Upper lobe of left lung (tissue), 6 donors: ENCODE measurements around the gene SLC12A1. TPM values are rescaled to one million over a fixed set of nuclear protein-coding genes. Genes with fewer than 3 reads are reported as not detected.

Experiments used
- ATAC-seq, 2 donors: fragments of 200-7000 bp; cut with Tn5 transposase; one replicate each; pipeline ENCODE4 v1.9.1; 2022; ENCODE audit warnings: mild to moderate bottlenecking in 2 of 2, moderate library complexity in 2 of 2; ENCODE audit not compliant: low FRiP score in 2 of 2
- DNase-seq, 2 donors: peaks; one replicate each; pipeline ENCODE4 v3.0.0-alpha.2; 2019 to 2020
- H3K27ac ChIP-seq, 4 donors: fragments of 200-600 bp; sonication (generic); one replicate each; pipeline ENCODE4 v1.5.1; 2016 to 2019
- H3K27me3 ChIP-seq, 4 donors: fragments of 200-600 bp; sonication (generic); one replicate each; pipeline ENCODE4 v1.5.1; 2017 to 2019
- H3K36me3 ChIP-seq, 4 donors: fragments of 200-600 bp; sonication (generic); one replicate each; pipeline ENCODE4 v1.5.1; 2016 to 2019
- H3K4me1 ChIP-seq, 4 donors: fragments of 200-600 bp; sonication (generic); one replicate each; pipeline ENCODE4 v1.5.1; 2018 to 2019
- H3K4me3 ChIP-seq, 4 donors: fragments of 200-600 bp; sonication (generic); one replicate each; pipeline ENCODE4 v1.5.1; 2017 to 2019; ENCODE audit warnings: mild to moderate bottlenecking in 2 of 4, moderate library complexity in 1 of 4
- H3K9me3 ChIP-seq, 4 donors: fragments of 200-600 bp; sonication (generic); one replicate each; pipeline ENCODE4 v1.5.1; 2018 to 2019
- EP300 ChIP-seq, 4 donors: sonication (generic); formaldehyde crosslinking; IDR thresholded peaks; one replicate each; pipeline ENCODE4 v1.5.1; 2017; ENCODE audit warnings: antibody characterized with exemption in 4 of 4, control low read depth in 2 of 4
- POLR2A ChIP-seq, 4 donors: fragments of 450-650 bp; IDR thresholded peaks; one replicate each; pipeline ENCODE4 v1.5.1; 2016 to 2017; ENCODE audit warnings: antibody characterized with exemption in 4 of 4, mild to moderate bottlenecking in 2 of 4
- POLR2AphosphoS5 ChIP-seq, 2 donors: sonication (generic); formaldehyde crosslinking; IDR thresholded peaks; one replicate each; pipeline ENCODE4 v1.5.1; 2017; ENCODE audit warnings: antibody characterized with exemption in 2 of 2
- WGBS, 2 donors: methylation state at CpG; one replicate each; pipeline ENCODE4 v1.1.5; 2017 to 2018; 5-methylcytosine and 5-hydroxymethylcytosine counted together
- total RNA-seq, 6 donors: library from RNA; depleted of rRNA in 4 of 6; stranded (reverse); fragments of >200 nt in 4 of 6; gene quantifications; one replicate each; pipeline versions ENCODE4 v1.1.0 to v1.2.1, GENCODE V29; 2016 to 2021
- TF ChIP-seq, protein P1 (sequence below), 6 experiments: fragments of 450-650 bp in 4 of 6; fragments of 200-600 bp in 2 of 6; sonication (generic) in 2 of 6; IDR thresholded peaks; one replicate each; pipeline ENCODE4 v1.5.1; 2016 to 2019; ENCODE audit warnings: antibody characterized with exemption in 6 of 6
- donor health status: DM: no; HTN: no; CAD: no; lungs with moderate emphysema.
- donor health status: DM: no; HTN: yes; CAD: no; lungs with severe emphysema.

SLC12A1 gene
- total RNA-seq, 6 donors from 2014 or later: not detected

DNA sequence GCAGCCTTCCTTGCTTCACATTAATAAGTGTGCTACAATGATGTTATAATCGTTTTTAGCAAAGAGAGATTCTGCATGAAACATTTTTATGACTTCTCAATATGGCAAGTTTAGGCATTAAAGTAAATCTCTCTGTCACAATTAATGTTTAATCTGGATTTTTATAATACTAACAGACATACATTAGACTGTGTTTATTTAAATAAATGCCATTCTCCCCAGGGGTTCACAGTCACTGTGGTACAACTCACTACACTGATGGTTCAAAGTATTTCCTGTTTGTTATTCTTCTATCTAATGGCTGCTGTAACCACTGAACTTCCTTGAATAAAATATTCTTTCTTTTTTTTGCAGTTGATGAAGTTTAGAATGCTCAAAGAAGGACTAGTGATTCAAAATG is 59.0 kb downstream of the SLC12A1 start:
- no peak for DNase-seq
- H3K27ac ChIP-seq: no peak overlapping the region
- H3K4me3 ChIP-seq: no peak overlapping the region
- H3K4me1 ChIP-seq: no peaks in the 10 kb centered on the region
- no peaks in the 10 kb centered on the region for H3K36me3 ChIP-seq
- no peaks in the 10 kb centered on the region for H3K9me3 ChIP-seq
- ATAC-seq: no peak
- H3K27me3 ChIP-seq: no peaks in the 10 kb centered on the region
- no peak for TF ChIP-seq EP300 (IDR thresholded peaks at IDR 0.05)
- TF ChIP-seq, protein P1, sequence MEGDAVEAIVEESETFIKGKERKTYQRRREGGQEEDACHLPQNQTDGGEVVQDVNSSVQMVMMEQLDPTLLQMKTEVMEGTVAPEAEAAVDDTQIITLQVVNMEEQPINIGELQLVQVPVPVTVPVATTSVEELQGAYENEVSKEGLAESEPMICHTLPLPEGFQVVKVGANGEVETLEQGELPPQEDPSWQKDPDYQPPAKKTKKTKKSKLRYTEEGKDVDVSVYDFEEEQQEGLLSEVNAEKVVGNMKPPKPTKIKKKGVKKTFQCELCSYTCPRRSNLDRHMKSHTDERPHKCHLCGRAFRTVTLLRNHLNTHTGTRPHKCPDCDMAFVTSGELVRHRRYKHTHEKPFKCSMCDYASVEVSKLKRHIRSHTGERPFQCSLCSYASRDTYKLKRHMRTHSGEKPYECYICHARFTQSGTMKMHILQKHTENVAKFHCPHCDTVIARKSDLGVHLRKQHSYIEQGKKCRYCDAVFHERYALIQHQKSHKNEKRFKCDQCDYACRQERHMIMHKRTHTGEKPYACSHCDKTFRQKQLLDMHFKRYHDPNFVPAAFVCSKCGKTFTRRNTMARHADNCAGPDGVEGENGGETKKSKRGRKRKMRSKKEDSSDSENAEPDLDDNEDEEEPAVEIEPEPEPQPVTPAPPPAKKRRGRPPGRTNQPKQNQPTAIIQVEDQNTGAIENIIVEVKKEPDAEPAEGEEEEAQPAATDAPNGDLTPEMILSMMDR (IDR thresholded peaks at IDR 0.05): no peak
- no peak for TF ChIP-seq POLR2A (IDR thresholded peaks at IDR 0.05)
- TF ChIP-seq POLR2AphosphoS5 (IDR thresholded peaks at IDR 0.05): no peak
- 54 to 61% methylated on average over 1 of the region's 1 CpG for WGBS, 2 donors

DNA sequence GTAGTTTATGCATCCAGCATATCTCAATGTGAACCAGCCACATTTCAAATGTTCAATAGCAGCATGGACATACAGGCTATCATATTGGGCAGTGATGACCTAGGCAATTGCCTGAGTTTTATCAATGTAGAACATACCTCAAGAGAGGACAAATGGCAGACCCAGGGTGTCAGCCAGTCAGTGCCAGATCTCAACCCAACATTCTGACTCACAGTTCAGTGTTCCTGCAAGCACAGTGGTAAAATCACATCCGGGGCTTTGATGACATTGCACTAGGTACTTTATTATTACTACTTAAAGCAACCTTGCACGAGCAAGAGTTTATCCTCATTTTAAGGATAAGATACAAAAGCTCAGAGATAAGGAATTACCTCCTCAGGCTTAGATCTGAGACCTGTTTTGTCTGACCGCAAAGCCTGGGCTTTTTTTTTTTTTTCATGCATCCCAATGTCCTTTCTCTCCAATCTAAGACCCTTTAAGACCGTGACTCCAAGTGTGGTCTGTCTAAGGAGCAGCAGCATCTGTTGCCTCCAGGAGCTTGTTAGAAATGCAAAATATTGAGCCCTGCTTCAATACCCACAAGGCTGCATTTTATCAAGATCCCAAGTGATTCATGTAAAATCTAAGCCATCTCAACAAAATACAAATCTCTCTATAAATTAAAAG is 60.1 kb downstream of the SLC12A1 start:
- 61 to 76% methylated on average over 4 of the region's 4 CpGs for WGBS, 2 donors
- no peaks in the 10 kb centered on the region for H3K27me3 ChIP-seq
- no peak for DNase-seq
- no peak for ATAC-seq
- no peak overlapping the region for H3K4me3 ChIP-seq
- H3K36me3 ChIP-seq: no peaks in the 10 kb centered on the region
- no peaks in the 10 kb centered on the region for H3K9me3 ChIP-seq
- H3K4me1 ChIP-seq: no peaks in the 10 kb centered on the region
- TF ChIP-seq POLR2AphosphoS5 (IDR thresholded peaks at IDR 0.05): no peak
- TF ChIP-seq POLR2A (IDR thresholded peaks at IDR 0.05): no peak
- TF ChIP-seq, protein P1 (IDR thresholded peaks at IDR 0.05): no peak
- H3K27ac ChIP-seq: no peak overlapping the region

DNA sequence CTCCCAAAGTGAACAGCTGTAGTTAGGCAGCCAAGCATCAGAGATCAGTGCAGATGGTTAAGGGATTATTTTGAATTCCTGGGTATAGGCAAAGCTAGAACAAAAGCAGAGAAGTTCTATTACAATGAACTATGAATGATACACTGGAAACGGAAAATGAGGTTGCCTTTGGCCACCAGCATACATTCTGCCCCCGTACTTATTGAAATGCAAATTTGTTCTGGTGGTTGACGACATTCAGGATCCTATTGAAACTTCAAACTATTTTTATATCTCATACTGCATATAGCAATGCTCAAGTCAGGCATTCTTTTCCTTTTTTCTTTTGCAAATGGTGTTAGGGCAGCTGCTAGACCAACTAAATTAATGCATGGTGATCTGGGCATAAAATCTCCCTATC is 61.7 kb downstream of the SLC12A1 start:
- 81 to 90% methylated on average over 3 of the region's 3 CpGs for WGBS, 2 donors
- no peaks in the 10 kb centered on the region for H3K9me3 ChIP-seq
- TF ChIP-seq EP300 (IDR thresholded peaks at IDR 0.05): no peak
- no peak for TF ChIP-seq POLR2AphosphoS5 (IDR thresholded peaks at IDR 0.05)
- TF ChIP-seq, protein P1 (IDR thresholded peaks at IDR 0.05): no peak
- TF ChIP-seq POLR2A (IDR thresholded peaks at IDR 0.05): no peak
- H3K27me3 ChIP-seq: no peaks in the 10 kb centered on the region
- H3K4me3 ChIP-seq: no peak overlapping the region
- ATAC-seq (no peak), DNase-seq (no peak)
- no peaks in the 10 kb centered on the region for H3K36me3 ChIP-seq
- H3K27ac ChIP-seq: no peak overlapping the region
- H3K4me1 ChIP-seq: no peaks in the 10 kb centered on the region

DNA sequence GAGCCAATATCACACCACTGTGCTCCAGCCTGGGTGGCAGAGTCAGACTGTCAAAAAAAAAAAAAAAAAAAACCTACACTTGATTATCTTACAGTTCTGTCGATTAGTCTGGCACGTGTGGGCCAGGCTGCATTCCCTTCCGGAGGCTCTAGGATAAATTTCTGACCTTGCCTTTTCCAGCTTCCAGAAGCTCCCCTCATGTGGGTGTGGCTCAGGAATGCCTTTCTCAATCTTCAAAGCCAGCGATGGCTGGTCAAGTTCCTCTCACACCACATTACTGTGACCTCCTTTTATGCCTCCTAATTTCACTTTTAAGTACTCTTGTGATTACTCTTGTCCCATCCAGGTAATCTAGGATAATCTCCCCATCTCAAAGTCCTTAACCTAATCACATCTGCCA is 66.9 kb downstream of the SLC12A1 start:
- Histone ChIP-seq H3K9me3 (no peaks in the 10 kb centered on the region), H3K4me3 (no peak overlapping the region), H3K27me3 (no peaks in the 10 kb centered on the region), H3K27ac (no peak overlapping the region), H3K36me3 (no peaks in the 10 kb centered on the region), H3K4me1 (no peaks in the 10 kb centered on the region)
- 68 to 70% methylated on average over 4 of the region's 4 CpGs for WGBS, 2 donors
- no peak for TF ChIP-seq EP300 (IDR thresholded peaks at IDR 0.05)
- TF ChIP-seq, protein P1 (IDR thresholded peaks at IDR 0.05): no peak
- TF ChIP-seq POLR2AphosphoS5 (IDR thresholded peaks at IDR 0.05): no peak
- TF ChIP-seq POLR2A (IDR thresholded peaks at IDR 0.05): no peak
- no peak for ATAC-seq
- DNase-seq: no peak

DNA sequence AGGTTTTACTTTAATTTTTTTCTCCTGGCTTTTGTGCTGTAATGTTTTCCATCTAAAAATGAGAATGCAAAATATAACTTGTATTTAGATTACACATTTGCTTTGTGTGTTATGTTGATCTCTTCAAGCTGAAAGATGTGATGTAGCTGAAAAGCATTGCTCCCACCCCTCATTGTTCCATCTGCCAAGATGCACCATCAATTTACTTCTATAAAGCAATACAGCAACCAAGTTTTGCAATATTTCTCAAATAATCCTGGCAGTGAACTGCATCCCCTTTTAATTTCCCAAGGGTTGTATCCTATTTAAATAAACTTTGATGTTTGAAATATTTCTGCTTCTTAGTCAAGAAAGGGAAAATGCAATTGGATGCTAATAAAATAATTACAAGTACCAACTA is 72.6 kb downstream of the SLC12A1 start:
- H3K36me3 ChIP-seq: no peaks in the 10 kb centered on the region
- H3K27me3 ChIP-seq: no peaks in the 10 kb centered on the region
- no peak overlapping the region for H3K4me3 ChIP-seq
- no peak for DNase-seq
- no peak overlapping the region for H3K27ac ChIP-seq
- ATAC-seq: no peak
- no peaks in the 10 kb centered on the region for H3K4me1 ChIP-seq
- TF ChIP-seq EP300 (IDR thresholded peaks at IDR 0.05) (no peak), POLR2A (IDR thresholded peaks at IDR 0.05) (no peak), POLR2AphosphoS5 (IDR thresholded peaks at IDR 0.05) (no peak)
- TF ChIP-seq, protein P1 (IDR thresholded peaks at IDR 0.05): no peak
- no peaks in the 10 kb centered on the region for H3K9me3 ChIP-seq
